CD4-positive, alpha-beta T cell (primary cell): ENCODE results near the gene SLC25A20. TPM values are rescaled to one million over a fixed set of nuclear protein-coding genes. Genes with fewer than 3 reads are reported as not detected.
"Not testable (repeated sequence)": the region's sequence is repeated elsewhere in the genome, so short reads cannot be mapped to it uniquely, and the experiment has no call there.

Experiments used
- ATAC-seq: fragments of 200-7000 bp; cut with Tn5 transposase; one replicate; pipeline ENCODE4 v1.10.0; 2022; ENCODE audit warnings: mild to moderate bottlenecking; ENCODE audit not compliant: poor library complexity
- CTCF ChIA-PET: fragments of 350-600 bp; sonication (Branson Sonifier 250); formaldehyde crosslinking; loops from one replicate; lab custom pipeline; 2021; ENCODE audit warnings: antibody characterized with exemption, inconsistent platforms; lab: Charles Lee
- POLR2A ChIA-PET: fragments of 350-600 bp; sonication (Branson Sonifier 250); formaldehyde crosslinking; loops from one replicate; lab custom pipeline; 2021; ENCODE audit warnings: antibody characterized with exemption, inconsistent platforms; lab: Charles Lee
- DNase-seq, 14 experiments: peaks; one replicate each; pipeline ENCODE4 v3.0.0-alpha.2; 2013 to 2020; ENCODE audit warnings: mixed read lengths in 2 of 14
- H3K27ac ChIP-seq, 2 donors: one replicate each; pipeline versions ENCODE4 v1.5.1 to v1.7.0; 2013; ENCODE audit warnings: low read length in 2 of 2, low read depth in 1 of 2, mild to moderate bottlenecking in 1 of 2
- H3K27me3 ChIP-seq, 2 experiments: 1 replicate in 1 of 2; 2 replicates in 1 of 2; pipeline versions ENCODE4 v1.6.1 to v1.7.0; 2013; ENCODE audit warnings: low read length in 2 of 2, control low read depth in 1 of 2, mild to moderate bottlenecking in 1 of 2, moderate library complexity in 1 of 2; ENCODE audit not compliant: insufficient read depth in 2 of 2, control insufficient read depth in 1 of 2
- H3K36me3 ChIP-seq: one replicate; pipeline ENCODE4 v1.6.1; 2013; ENCODE audit warnings: low read length, control low read depth; ENCODE audit not compliant: insufficient read depth
- H3K4me1 ChIP-seq: one replicate; pipeline ENCODE4 v1.6.1; 2013; ENCODE audit warnings: low read length, control low read depth; ENCODE audit not compliant: insufficient read depth
- H3K4me3 ChIP-seq: one replicate; pipeline ENCODE4 v1.5.1; 2013; ENCODE audit warnings: mild to moderate bottlenecking, low read length, moderate library complexity
- H3K9me3 ChIP-seq, 2 experiments: 1 replicate in 1 of 2; 2 replicates in 1 of 2; pipeline versions ENCODE4 v1.6.1 to v1.7.0; 2013; ENCODE audit warnings: low read length in 2 of 2, mild to moderate bottlenecking in 2 of 2, control low read depth in 1 of 2, moderate library complexity in 1 of 2; ENCODE audit not compliant: control insufficient read depth in 1 of 2, insufficient read depth in 1 of 2
- H3K27ac Mint-ChIP-seq: one replicate; pipeline ENCODE4 v1.8.0; 2020; ENCODE audit warnings: mixed read lengths
- H3K27me3 Mint-ChIP-seq: one replicate; pipeline ENCODE4 v1.8.0; 2021; ENCODE audit warnings: mixed read lengths
- H3K36me3 Mint-ChIP-seq: one replicate; pipeline ENCODE4 v1.8.0; 2021; ENCODE audit warnings: low read depth, mixed read lengths
- H3K4me1 Mint-ChIP-seq: one replicate; pipeline ENCODE4 v1.8.0; 2021; ENCODE audit warnings: low read depth, mixed read lengths
- H3K4me3 Mint-ChIP-seq: one replicate; pipeline ENCODE4 v1.8.0; 2020; ENCODE audit warnings: mild to moderate bottlenecking, mixed read lengths
- H3K9me3 Mint-ChIP-seq: one replicate; pipeline ENCODE4 v1.8.0; 2020; ENCODE audit warnings: mixed read lengths
- CTCF ChIP-seq: fragments of 200-600 bp; IDR thresholded peaks from one replicate; pipeline ENCODE4 v1.8.0; 2022; ENCODE audit warnings: antibody characterized with exemption, mild to moderate bottlenecking
- intact Hi-C, 2 experiments: fragments of 100-400 bp; cut with DNase I in 1 of 2; cut with micrococcal nuclease in 1 of 2; formaldehyde crosslinking; loops; one replicate each; pipeline versions ENCODE4 v1.15.1 to v1.9.0; 2023 to 2025; cut with DNase I, micrococcal nuclease
- total RNA-seq, 174 experiments: library from RNA in 2 of 174; stranded (reverse) in 2 of 174; gene quantifications; one replicate each; pipeline ENCODE4 v1.2.3 and lab custom pipeline; 2021 to 2026

SLC25A20 gene
- total RNA-seq, 2 experiments from 2014 or later: 0.41 to 0.78 TPM

- Mint-ChIP-seq H3K36me3 (peaks cover 26% of the 10 kb centered on the region), H3K9me3 (no peaks in the 10 kb centered on the region), H3K4me3 (peak within 1 kb of the TSS; percentile 94), H3K27me3 (no peaks in the 10 kb centered on the region), H3K4me1 (peaks cover 26% of the 10 kb centered on the region), H3K27ac (peak within 1 kb of the TSS; percentile 99)
- Histone ChIP-seq H3K27ac (peak within 1 kb of the TSS; percentile 98 to 99), H3K36me3 (peaks cover 13% of the 10 kb centered on the region), H3K9me3 (no peaks in the 10 kb centered on the region), H3K4me1 (peaks cover 37% of the 10 kb centered on the region), H3K27me3 (no peaks in the 10 kb centered on the region), H3K4me3 (peak within 1 kb of the TSS; percentile 99)
- DNase-seq: peak; percentile 74 to 95 (median 82)
- peak; percentile 73 for ATAC-seq
- ChIA-PET CTCF (interaction anchor here (1.0 to 2.4 kb wide), 6 partner anchors 12 to 203 kb away, joined by 4 to 23 read pairs (median 4); partner anchors contain the start of genes SLC25A20 and WDR6), POLR2A (interaction anchor here (0.8 to 4.4 kb wide), 19 partner anchors 10 to 510 kb away, joined by 3 to 68 read pairs (median 5); partner anchors contain the start of genes IMPDH2, IP6K2, NDUFAF3 and NICN1)
- intact Hi-C loops: loop anchor here (1.0 to 10.0 kb wide), 6 partner anchors 20 to 246 kb away; partner anchors contain the start of genes SLC25A20 (in 2 of the 2), CCDC71 (in 1 of the 2), IP6K2 (in 1 of the 2) and NDUFAF3 (in 1 of the 2)
- TF ChIP-seq CTCF: no peak
These were observed 19.9 kb upstream of the SLC25A20 start, which contains the start of gene ARIH2 for GRCh38 chr3:48918388-48919214. Gene ARIH2, plus strand, starts transcription at chr3:48918842. Its CDS starts 8,717 bp downstream, at chr3:48927559.

GRCh38 chr3:48915296-48915695 is 16.6 kb upstream of the SLC25A20 start:
- Mint-ChIP-seq H3K9me3 (no peaks in the 10 kb centered on the region), H3K27me3 (no peaks in the 10 kb centered on the region), H3K4me1 (peaks cover 17% of the 10 kb centered on the region), H3K36me3 (peaks cover 19% of the 10 kb centered on the region), H3K27ac (peak overlapping the region; percentile 80), H3K4me3 (peak overlapping the region; percentile 68)
- no peak for TF ChIP-seq CTCF
- no peaks in the 10 kb centered on the region for H3K36me3 ChIP-seq
- ATAC-seq (no peak), DNase-seq (no peak)
- POLR2A ChIA-PET: no interaction called here
- no peak overlapping the region for H3K4me3 ChIP-seq
- no peaks in the 10 kb centered on the region for H3K9me3 ChIP-seq
- CTCF ChIA-PET: no interaction called here
- H3K27ac ChIP-seq: no peak overlapping the region
- intact Hi-C loops: loop anchor here in 1 of 2 experiments (5.0 to 10.0 kb wide), 4 partner anchors 68 to 250 kb away; partner anchors contain the start of genes CCDC71, NDUFAF3, PRKAR2A and QARS1
- no peaks in the 10 kb centered on the region for H3K27me3 ChIP-seq
- H3K4me1 ChIP-seq: peaks cover 25% of the 10 kb centered on the region

GRCh38 chr3:48907026-48907425 is 8.3 kb upstream of the SLC25A20 start:
- H3K27ac ChIP-seq, DNase-seq, H3K4me3 Mint-ChIP-seq, H3K9me3 ChIP-seq, H3K27me3 ChIP-seq, intact Hi-C loops, POLR2A ChIA-PET, CTCF ChIA-PET, H3K4me1 ChIP-seq, H3K9me3 Mint-ChIP-seq, H3K4me3 ChIP-seq, H3K27me3 Mint-ChIP-seq, H3K36me3 Mint-ChIP-seq, ATAC-seq, H3K4me1 Mint-ChIP-seq, H3K27ac Mint-ChIP-seq, H3K36me3 ChIP-seq: not testable (repeated sequence)
